Esophagus squamous epithelium (tissue), 5 donors: ENCODE data around the gene PRKCA. TPM values are rescaled to one million over a fixed set of nuclear protein-coding genes. Genes with fewer than 3 reads are reported as not detected.

Experiments used
- DNase-seq: peaks from one replicate; lab custom pipeline; 2025; lab: John Stamatoyannopoulos, UW
- H3K27ac ChIP-seq, 4 donors: fragments of 200-600 bp; sonication (generic); one replicate each; pipeline ENCODE4 v1.5.1; 2016 to 2019; ENCODE audit warnings: mild to moderate bottlenecking in 1 of 4
- H3K27me3 ChIP-seq, 4 donors: fragments of 200-600 bp; sonication (generic); 1 replicate in 3 of 4; 2 replicates in 1 of 4; pipeline versions ENCODE4 v1.5.1 to v1.6.0; 2017 to 2021; ENCODE audit warnings: antibody characterized with exemption in 1 of 4
- H3K36me3 ChIP-seq, 3 donors: fragments of 200-600 bp; sonication (generic); one replicate each; pipeline ENCODE4 v1.5.1; 2016 to 2019
- H3K4me1 ChIP-seq, 3 donors: fragments of 200-600 bp; sonication (generic); one replicate each; pipeline ENCODE4 v1.5.1; 2017 to 2019
- H3K4me3 ChIP-seq, 4 donors: fragments of 200-600 bp; sonication (generic); 1 replicate in 3 of 4; 2 replicates in 1 of 4; pipeline ENCODE4 v1.5.1; 2016 to 2019; ENCODE audit warnings: mild to moderate bottlenecking in 2 of 4, moderate library complexity in 1 of 4
- H3K9me3 ChIP-seq, 3 donors: fragments of 200-600 bp; sonication (generic); one replicate each; pipeline ENCODE4 v1.5.1; 2016 to 2019
- CTCF ChIP-seq, 6 experiments: fragments of 450-650 bp in 4 of 6; fragments of 200-600 bp in 2 of 6; sonication (generic) in 2 of 6; IDR thresholded peaks; one replicate each; pipeline ENCODE4 v1.5.1; 2016 to 2019; ENCODE audit warnings: antibody characterized with exemption in 6 of 6, mild to moderate bottlenecking in 4 of 6, moderate library complexity in 4 of 6
- POLR2A ChIP-seq, 4 donors: fragments of 450-650 bp; IDR thresholded peaks; one replicate each; pipeline ENCODE4 v1.6.1; 2017; ENCODE audit warnings: antibody characterized with exemption in 4 of 4, mild to moderate bottlenecking in 4 of 4, moderate library complexity in 3 of 4
- WGBS, 2 donors: methylation state at CpG; one replicate each; pipeline ENCODE4 v1.1.5; 2018; 5-methylcytosine and 5-hydroxymethylcytosine counted together
- intact Hi-C: fragments of 100-400 bp; cut with DNase I; formaldehyde crosslinking; loops from one replicate; pipeline ENCODE4 v1.15.0; 2022
- total RNA-seq, 4 donors: library from RNA; depleted of rRNA; stranded (reverse); fragments of >200 nt; gene quantifications; one replicate each; pipeline ENCODE4 v1.1.0, GENCODE V29; 2016
- donor health status: DM: yes; HTN: yes; CAD: no.

PRKCA gene
- total RNA-seq, 4 donors from 2014 or later, result 2.4 to 9.2 (median 4.2) TPM

GRCh38 chr17:66605541-66605940, 303.1 kb downstream of the PRKCA start:
- H3K4me3 ChIP-seq, result no peak overlapping the region
- intact Hi-C loops, result no loop called here
- TF ChIP-seq CTCF (IDR thresholded peaks at IDR 0.05), result no peak
- no peak for TF ChIP-seq POLR2A (IDR thresholded peaks at IDR 0.05)
- no peaks in the 10 kb centered on the region for H3K4me1 ChIP-seq
- no peaks in the 10 kb centered on the region for H3K27me3 ChIP-seq
- no peaks in the 10 kb centered on the region for H3K36me3 ChIP-seq
- H3K27ac ChIP-seq, result no peak overlapping the region
- DNase-seq, result no peak
- no peaks in the 10 kb centered on the region for H3K9me3 ChIP-seq
- WGBS, 2 donors, result 70 to 74% methylated on average over 4 of the region's 4 CpGs

GRCh38 chr17:66610361-66611133, 308.1 kb downstream of the PRKCA start:
- DNase-seq, result no peak
- Histone ChIP-seq H3K27ac (no peak overlapping the region), H3K9me3 (no peaks in the 10 kb centered on the region), H3K4me1 (peaks cover 0 to 6% (median 0%) of the 10 kb centered on the region in 3 donors), H3K36me3 (no peaks in the 10 kb centered on the region), H3K27me3 (no peaks in the 10 kb centered on the region), H3K4me3 (no peak overlapping the region)
- intact Hi-C loops, result no loop called here
- no peak for TF ChIP-seq POLR2A (IDR thresholded peaks at IDR 0.05)
- no peak for TF ChIP-seq CTCF (IDR thresholded peaks at IDR 0.05)
- WGBS, 2 donors, result 52 to 76% methylated on average over 9 of the region's 9 CpGs

GRCh38 chr17:66611397-66611796, 309.0 kb downstream of the PRKCA start:
- no peak for TF ChIP-seq CTCF (IDR thresholded peaks at IDR 0.05)
- no peak for TF ChIP-seq POLR2A (IDR thresholded peaks at IDR 0.05)
- no peak overlapping the region for H3K4me3 ChIP-seq
- H3K4me1 ChIP-seq, result peaks cover 0 to 6% (median 0%) of the 10 kb centered on the region in 3 donors
- intact Hi-C loops, result no loop called here
- no peaks in the 10 kb centered on the region for H3K27me3 ChIP-seq
- H3K36me3 ChIP-seq, result no peaks in the 10 kb centered on the region
- DNase-seq, result no peak
- H3K27ac ChIP-seq, result no peak overlapping the region
- H3K9me3 ChIP-seq, result no peaks in the 10 kb centered on the region

GRCh38 chr17:66612993-66613392, 310.6 kb downstream of the PRKCA start:
- Histone ChIP-seq H3K27me3 (no peaks in the 10 kb centered on the region), H3K36me3 (no peaks in the 10 kb centered on the region), H3K27ac (no peak overlapping the region), H3K9me3 (no peaks in the 10 kb centered on the region), H3K4me3 (no peak overlapping the region), H3K4me1 (peaks cover 0 to 6% (median 0%) of the 10 kb centered on the region in 3 donors)
- DNase-seq, result no peak
- TF ChIP-seq CTCF (IDR thresholded peaks at IDR 0.05) (no peak), POLR2A (IDR thresholded peaks at IDR 0.05) (no peak)
- intact Hi-C loops, result no loop called here
- WGBS, 2 donors, result 51 to 70% methylated on average over 4 of the region's 4 CpGs

- no peaks in the 10 kb centered on the region for H3K9me3 ChIP-seq
- intact Hi-C loops, result no loop called here
- 64 to 77% methylated on average over 4 of the region's 4 CpGs for WGBS, 2 donors
- H3K4me3 ChIP-seq, result no peak overlapping the region
- no peaks in the 10 kb centered on the region for H3K36me3 ChIP-seq
- DNase-seq, result no peak
- no peak overlapping the region for H3K27ac ChIP-seq
- H3K4me1 ChIP-seq, result peaks cover 0 to 6% (median 0%) of the 10 kb centered on the region in 3 donors
- H3K27me3 ChIP-seq, result no peaks in the 10 kb centered on the region
- no peak for TF ChIP-seq CTCF (IDR thresholded peaks at IDR 0.05)
Measured at GRCh38 chr17:66614469-66614868, 312.1 kb downstream of the PRKCA start.
